GM18861 (cell line): Measurements from ENCODE around the gene GLDN.
"Not testable (repeated sequence)": the region's sequence is repeated elsewhere in the genome, so short reads cannot be mapped to it uniquely, and the experiment has no call there.

Experiments used
- ATAC-seq: cut with Tn5 transposase; IDR thresholded peaks from one replicate; pipeline ENCODE4 v1.9.1; 2021; ENCODE audit not compliant: unreplicated experiment

GLDN gene

GRCh38 chr15:51386960-51387698 is 45.7 kb downstream of the GLDN start:
- ATAC-seq: no peak

GRCh38 chr15:51387699-51388041 is 46.2 kb downstream of the GLDN start:
- ATAC-seq: no peak

GRCh38 chr15:51388726-51389125 is 47.3 kb downstream of the GLDN start:
- ATAC-seq: no peak

GRCh38 chr15:51390241-51390965 is 48.9 kb downstream of the GLDN start:
- no peak for ATAC-seq

- ATAC-seq: no peak
Observed at GRCh38 chr15:51390966-51391422, 49.5 kb downstream of the GLDN start.

- ATAC-seq: no peak
Observed at GRCh38 chr15:51396921-51397320, 55.5 kb downstream of the GLDN start.

GRCh38 chr15:51398626-51399025 is 57.2 kb downstream of the GLDN start:
- no peak for ATAC-seq

GRCh38 chr15:51401051-51401780 is 59.8 kb downstream of the GLDN start:
- no peak for ATAC-seq

- no peak for ATAC-seq
Observed at GRCh38 chr15:51401872-51402517, 60.5 kb downstream of the GLDN start.

- no peak for ATAC-seq
Observed at GRCh38 chr15:51403072-51403878, 61.8 kb downstream of the GLDN start.

- ATAC-seq: no peak
Observed at GRCh38 chr15:51403946-51404695, 62.7 kb downstream of the GLDN start.

- no peak for ATAC-seq
Observed at GRCh38 chr15:51405693-51406523, 64.5 kb downstream of the GLDN start.

GRCh38 chr15:51414256-51414860 is 72.9 kb downstream of the GLDN start:
- ATAC-seq: no peak

GRCh38 chr15:51416129-51416528 is 74.7 kb downstream of the GLDN start:
- no peak for ATAC-seq

GRCh38 chr15:51423040-51423439 is 81.6 kb downstream of the GLDN start:
- ATAC-seq: not testable (repeated sequence)

- no peak for ATAC-seq
Observed at GRCh38 chr15:51424780-51425179, 83.3 kb downstream of the GLDN start.

GRCh38 chr15:51425517-51426040 is 84.1 kb downstream of the GLDN start:
- ATAC-seq: no peak

- no peak for ATAC-seq
Observed at GRCh38 chr15:51438526-51438925, 97.1 kb downstream of the GLDN start.
